Measurements from ENCODE around the gene ACY1.

The ACY1 gene

DNA sequence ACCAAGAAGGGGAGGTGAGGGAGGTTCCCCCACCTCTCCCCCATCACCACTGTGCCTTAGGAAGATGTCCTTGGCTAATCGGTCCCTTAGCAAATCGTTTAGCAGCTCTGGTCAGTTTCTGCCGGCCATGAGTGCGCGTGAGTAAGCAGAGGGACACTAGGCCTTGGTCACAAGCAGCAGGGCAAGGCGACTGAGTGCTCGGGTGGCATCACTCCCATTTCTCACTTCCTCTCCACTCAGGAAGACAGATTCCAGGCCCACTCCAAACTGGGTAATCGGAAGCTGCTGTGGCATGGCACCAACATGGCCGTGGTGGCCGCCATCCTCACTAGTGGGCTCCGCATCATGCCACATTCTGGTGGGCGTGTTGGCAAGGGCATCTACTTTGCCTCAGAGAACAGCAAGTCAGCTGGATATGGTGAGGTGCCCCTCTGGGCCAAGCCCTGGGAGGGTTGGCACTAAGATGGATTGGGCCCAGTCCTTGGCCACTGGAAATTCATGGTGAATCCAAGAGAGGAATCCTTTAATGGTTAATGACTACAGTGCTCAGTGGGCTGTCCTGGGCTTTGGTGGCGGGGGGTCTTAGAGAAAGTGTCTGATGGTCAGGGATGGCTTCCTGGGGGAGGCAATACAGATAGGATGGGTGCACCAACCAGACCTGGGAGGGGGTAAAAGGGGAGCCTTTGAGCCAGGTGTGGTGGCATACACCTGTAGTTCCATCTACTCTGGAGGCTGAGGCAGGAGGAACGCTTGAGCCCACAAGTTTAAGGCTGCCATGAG is 37.2 kb upstream of the ACY1 start:
- DNase-seq = no peak

- no peak for DNase-seq
Observed at GRCh38 chr3:51946796-51947195, 36.5 kb upstream of the ACY1 start.

- no peak for DNase-seq
Observed at GRCh38 chr3:51947215-51947900, 36.0 kb upstream of the ACY1 start.

- no peak for DNase-seq
Observed at GRCh38 chr3:51948016-51948580, 35.2 kb upstream of the ACY1 start.

- DNase-seq = no peak
Observed at GRCh38 chr3:51949121-51949520, 34.2 kb upstream of the ACY1 start.

- DNase-seq = no peak
Observed at GRCh38 chr3:51950899-51951298, 32.4 kb upstream of the ACY1 start.

GRCh38 chr3:51953445-51953844 is 29.9 kb upstream of the ACY1 start:
- DNase-seq = no peak

- DNase-seq = no peak
Observed at GRCh38 chr3:51954105-51954504, 29.2 kb upstream of the ACY1 start.

- no peak for DNase-seq
Observed at GRCh38 chr3:51954713-51955112, 28.6 kb upstream of the ACY1 start.

GRCh38 chr3:51955175-51955892 is 28.0 kb upstream of the ACY1 start, which contains the start of gene GPR62:
Gene GPR62, plus strand, starts transcription at chr3:51955381. Its CDS starts 272 bp downstream, at chr3:51955653.
- peak in 54 of 56 donors; percentile 31 to 92 (median 80) for DNase-seq

DNA sequence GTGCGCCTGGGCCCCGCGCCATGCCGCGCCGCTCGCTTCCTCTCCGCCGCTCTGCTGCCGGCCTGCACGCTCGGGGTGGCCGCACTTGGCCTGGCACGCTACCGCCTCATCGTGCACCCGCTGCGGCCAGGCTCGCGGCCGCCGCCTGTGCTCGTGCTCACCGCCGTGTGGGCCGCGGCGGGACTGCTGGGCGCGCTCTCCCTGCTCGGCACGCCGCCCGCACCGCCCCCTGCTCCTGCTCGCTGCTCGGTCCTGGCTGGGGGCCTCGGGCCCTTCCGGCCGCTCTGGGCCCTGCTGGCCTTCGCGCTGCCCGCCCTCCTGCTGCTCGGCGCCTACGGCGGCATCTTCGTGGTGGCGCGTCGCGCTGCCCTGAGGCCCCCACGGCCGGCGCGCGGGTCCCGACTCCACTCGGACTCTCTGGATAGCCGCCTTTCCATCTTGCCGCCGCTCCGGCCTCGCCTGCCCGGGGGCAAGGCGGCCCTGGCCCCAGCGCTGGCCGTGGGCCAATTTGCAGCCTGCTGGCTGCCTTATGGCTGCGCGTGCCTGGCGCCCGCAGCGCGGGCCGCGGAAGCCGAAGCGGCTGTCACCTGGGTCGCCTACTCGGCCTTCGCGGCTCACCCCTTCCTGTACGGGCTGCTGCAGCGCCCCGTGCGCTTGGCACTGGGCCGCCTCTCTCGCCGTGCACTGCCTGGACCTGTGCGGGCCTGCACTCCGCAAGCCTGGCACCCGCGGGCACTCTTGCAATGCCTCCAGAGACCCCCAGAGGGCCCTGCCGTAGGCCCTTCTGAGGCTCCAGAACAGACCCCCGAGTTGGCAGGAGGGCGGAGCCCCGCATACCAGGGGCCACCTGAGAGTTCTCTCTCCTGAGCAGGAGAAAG is 27.2 kb upstream of the ACY1 start:
- peak in 45 of 56 donors; percentile 24 to 80 (median 63) for DNase-seq

- no peak for DNase-seq
Observed at GRCh38 chr3:51957520-51958205, 25.7 kb upstream of the ACY1 start.

DNA sequence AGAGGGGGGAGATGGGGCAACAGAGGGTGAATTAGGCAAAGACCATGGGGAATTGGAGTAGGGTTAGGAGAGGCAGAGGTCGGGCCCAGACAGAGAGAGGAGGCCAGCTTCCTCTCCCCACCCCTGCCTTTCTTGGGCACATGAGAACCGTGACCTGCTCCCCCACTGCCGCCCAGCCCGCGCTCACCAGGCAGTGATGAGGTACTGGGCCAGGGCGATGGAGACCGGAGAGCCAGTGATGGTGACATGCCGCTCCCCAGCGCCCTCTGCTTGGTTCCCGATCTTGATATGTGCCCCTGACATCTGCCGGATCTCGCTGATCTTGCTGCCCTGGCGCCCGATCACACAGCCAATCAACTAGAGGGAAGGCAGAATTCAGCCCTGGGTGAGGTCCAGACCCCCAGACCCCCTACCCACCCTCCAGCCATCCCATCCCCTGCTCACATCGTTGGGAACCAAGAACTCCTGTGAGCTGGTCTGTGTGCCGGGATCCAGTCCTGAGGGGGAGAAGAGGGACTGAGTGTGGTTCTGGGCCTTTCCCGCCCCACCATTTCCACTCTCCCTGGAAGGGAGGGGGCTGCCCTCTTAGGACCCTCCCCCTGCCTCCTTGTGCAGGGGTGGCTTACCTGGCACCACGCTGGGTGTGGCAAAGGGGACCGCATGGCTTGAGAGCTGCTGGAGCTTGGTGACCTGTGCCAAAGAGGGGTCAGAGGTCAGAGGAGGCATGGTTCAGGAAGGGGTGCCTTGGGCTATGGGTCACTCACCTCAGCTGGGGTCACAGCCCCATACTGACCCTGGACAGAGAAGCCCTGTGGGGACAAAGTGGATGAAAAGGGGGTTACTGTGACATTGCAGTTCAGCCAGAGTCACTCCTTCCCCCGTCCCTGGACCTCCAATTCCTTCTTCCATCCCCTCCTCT is 24.5 kb upstream of the ACY1 start:
- no peak for DNase-seq

DNA sequence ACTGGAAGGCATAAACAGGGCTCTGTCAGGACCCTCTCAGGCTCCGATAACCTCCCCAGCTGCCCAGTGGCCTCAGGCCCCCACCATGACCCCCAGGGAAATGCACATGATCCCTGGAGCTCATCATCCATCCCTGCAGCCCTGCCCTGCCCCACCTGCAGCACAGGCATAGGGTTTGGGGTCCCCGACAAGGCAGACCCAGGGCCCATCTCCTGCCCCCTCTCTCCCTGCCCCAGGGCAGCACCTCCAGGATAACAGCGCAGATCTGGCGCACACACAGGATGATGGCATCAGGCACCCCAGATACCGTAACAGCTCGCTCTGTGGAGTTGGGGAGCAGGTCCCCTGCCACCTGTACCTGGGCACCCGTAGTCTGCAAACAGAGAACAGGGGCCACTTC is 23.7 kb upstream of the ACY1 start:
- DNase-seq = no peak

DNA sequence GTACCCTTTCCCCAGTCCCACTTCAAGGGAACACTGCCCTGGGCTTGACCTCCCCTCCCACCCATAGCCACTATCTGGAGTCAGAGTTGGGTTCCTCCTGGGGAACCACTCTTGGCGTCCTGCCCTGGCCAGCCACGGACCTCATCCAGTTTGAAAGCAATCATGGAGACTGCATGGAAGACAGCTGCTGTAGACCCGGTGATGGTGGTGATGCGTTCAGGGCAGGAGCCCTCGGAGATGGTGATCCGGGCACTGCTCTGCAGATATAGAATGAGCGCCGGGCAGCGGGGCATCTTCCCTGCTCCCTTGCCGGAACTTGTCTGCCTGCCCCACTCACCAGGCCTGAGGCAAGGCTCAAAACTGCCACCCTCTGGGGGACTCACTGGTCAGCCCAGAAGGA is 22.9 kb upstream of the ACY1 start:
- no peak for DNase-seq

DNA sequence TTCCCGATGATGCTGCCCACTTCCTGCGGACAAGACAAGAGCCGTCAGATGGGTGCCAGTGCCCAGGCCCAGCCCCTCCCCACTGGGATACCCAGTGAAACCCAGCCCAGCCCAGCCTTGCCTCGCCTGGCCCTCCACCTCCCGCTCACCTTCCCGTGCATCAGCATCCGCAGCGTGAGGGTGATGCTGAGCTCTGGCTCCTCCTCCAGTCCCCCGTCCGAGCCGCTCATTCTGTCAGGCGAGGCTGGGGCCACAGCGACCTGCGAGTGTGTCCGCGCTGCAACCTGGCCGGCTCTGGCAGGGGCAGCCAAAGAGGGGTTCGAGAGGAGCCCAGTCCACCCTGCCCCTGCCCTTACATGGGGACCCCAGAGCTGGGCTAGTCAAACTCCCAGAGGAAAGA is 22.3 kb upstream of the ACY1 start:
- no peak for DNase-seq

DNA sequence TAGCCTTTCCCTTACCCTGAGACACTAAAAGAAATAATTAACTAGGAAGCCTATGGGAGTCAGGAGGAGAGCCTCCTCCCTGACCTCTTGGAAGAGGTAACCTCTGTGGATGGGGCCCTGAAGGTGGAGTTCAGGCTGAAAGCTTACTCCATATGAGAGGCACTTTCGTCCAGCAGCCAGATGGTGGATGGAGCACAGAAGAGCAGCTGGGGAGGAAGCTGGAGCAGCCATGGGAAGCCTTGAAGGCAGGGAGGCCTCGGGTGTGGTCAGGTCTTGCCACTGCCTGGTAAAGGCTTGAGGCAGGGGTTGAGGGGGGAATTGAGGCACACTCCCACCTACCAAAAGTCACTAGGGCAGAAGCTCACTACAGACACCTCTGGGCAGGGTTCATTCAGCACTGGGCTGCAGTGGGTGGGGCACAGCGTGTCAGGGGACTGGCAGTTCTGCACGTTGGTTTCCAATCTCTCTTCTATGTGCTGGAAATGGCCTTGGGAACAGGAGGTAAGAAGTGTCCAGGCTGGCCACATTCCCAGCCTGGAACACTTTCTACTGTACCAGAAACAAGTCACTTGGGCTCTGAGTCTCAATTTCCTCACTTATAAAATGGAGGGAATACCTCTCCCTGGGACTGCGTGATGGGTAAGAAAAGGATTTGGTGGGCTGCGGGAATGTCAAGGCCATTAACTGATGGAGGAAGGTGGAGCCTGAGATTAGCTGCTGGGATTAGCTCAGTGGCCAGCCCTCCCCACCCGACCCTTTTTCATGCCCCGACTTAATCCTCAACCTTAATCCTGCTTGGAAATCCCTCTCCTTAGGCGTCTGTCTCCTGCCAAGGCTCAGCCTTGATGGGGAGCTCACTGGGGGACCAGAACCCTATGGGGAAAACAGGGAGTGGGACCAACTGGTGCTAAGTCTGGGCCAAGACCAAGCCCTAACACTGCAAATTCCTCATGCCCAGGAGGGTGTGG is 21.4 kb upstream of the ACY1 start:
- DNase-seq = no peak
